Measurements from ENCODE around the gene TRIO.

Gene TRIO

DNA sequence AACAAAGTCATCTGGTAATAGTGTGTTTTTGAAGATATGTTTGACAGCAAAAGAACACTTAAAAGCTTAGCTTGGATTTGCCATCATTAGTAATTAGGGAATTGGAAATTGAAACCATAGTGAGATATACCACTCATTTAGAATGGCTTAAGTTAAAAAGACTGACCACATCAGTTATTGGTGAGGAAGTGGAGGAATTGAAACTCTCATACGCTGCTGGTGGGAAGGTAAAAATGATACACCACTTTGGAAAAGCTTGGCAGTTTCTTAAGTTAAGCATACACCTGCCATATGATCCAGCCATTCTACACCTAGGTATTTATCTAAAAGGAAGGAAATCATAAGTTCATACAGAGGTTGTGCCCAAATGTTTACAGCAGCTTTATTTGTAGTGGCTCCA lies 213.2 kb downstream of the TRIO start:
- DNase-seq (ENCODE audit: low read depth in 2 of 2): no peak

DNA sequence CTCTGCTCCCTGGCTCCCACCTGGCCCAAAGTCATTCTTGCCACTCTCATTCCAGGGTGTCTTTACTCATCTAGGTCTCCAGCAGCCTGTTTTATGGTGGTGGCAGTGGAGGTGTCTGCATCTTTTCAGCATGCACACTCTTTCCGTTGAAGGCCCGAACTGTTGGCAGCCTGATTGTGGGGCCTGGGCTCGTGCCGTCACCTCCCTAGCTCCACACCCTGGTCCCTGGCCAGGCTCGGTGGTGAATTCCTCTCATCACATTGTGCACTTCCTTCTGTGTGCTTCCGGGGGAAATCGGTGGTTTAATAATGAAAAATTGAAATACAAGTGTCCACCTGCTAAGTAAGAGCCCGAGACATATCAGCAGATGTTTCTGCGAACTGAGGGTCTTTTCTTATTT lies 214.3 kb downstream of the TRIO start:
- DNase-seq (ENCODE audit: low read depth in 2 of 2): no peak

DNA sequence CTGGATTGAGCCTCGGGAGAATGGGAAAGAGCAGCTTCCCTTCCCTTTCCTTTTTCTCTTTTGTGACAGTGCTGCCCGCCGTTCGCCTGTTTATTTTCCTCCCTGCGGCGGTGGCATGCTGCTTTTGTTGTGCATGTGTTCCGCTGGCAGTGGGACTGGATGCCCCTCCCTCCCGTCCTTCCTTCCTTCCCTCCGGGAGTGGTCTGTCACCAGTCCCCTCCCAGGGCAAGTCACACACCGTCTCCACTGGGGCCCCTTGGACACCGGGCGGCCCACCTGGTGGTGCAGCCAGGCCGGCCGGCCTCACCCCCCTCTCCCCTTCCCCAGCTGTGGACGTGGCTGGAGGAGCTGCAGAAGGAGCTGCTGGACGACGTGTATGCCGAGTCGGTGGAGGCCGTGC lies 214.7 kb downstream of the TRIO start:
- no peak for DNase-seq (ENCODE audit: low read depth in 2 of 2)

DNA sequence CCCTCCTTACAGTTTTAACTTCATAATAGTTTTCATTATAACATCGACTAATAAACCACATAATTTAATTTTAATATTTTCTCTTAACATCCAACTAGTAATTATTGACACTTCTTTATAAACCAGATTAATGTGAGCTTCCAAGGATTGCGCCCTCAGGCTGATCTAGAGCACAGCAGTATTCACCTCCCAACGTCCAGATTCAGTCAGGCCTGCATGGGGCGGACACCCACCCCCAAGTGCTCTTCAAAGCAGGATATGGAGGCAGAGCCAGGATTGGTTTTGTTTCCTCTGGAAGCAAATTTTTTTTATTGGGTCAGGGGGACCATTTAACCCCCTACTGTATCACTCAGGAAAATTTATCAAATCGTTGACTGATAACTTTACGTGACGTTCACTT lies 215.4 kb downstream of the TRIO start:
- DNase-seq (ENCODE audit: low read depth in 2 of 2): no peak

DNA sequence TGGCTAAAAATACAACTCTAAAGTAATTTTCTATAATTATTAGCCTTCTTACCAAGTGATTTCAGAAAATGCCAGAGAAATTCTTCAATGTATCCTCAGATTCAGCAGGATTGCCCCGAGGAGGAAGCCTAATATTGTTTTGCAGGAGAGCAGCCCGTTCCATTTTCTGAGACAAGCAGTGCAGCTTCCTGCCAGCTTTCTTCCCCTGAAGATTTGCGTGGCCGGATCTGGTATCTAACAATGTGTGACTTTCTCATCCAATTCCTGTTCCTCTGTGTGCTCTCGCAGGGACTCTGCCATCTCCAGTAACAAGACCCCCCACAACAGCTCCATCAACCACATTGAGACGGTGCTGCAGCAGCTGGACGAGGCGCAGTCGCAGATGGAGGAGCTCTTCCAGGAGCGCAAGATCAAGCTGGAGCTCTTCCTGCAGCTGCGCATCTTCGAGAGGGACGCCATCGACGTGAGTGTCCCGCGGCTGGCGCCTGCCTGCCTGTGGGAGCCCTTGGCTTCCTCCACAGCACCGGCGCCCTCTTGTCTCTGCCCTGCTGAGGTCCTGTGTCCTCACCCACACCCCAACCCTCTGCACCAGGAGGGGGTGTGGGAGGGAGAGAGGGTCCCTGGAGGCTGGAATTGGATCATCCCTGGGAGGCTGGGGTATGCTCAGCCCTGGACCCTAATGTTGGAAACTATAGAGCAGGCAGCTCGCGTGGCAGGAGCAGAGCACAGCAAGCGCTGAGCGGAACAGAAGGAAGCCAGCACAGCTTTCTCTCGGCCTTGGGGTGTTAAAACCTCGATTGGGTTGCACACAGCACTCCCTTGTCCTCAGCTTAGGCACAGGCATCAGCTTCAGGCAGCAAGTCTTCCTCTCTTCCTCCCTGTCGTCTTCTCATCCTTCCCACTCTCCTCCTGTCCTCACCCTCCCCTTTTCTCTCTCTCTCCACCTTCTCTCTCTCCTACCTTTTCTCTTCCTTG lies 216.2 kb downstream of the TRIO start:
- DNase-seq (ENCODE audit: low read depth in 2 of 2): no peak

DNA sequence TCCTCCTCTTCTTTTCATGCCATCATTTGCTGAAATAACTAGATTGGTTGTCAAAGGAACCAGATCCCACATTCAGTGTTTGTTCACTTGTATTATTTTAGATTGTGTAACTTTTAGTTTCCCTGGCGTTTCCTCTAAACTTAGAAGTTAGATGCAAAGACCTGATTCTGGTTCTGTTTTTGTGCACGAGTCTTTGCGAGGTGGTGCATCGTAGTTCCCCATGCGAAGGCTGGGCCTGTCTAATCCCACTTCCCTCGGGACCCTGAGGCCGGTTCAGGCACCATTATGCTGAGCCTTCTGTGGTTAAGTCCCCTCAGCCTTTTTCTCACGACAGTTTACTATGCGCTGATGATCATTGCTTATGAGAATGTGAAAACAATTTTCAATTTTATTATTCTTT lies 219.3 kb downstream of the TRIO start:
- DNase-seq (ENCODE audit: low read depth in 2 of 2): no peak

DNA sequence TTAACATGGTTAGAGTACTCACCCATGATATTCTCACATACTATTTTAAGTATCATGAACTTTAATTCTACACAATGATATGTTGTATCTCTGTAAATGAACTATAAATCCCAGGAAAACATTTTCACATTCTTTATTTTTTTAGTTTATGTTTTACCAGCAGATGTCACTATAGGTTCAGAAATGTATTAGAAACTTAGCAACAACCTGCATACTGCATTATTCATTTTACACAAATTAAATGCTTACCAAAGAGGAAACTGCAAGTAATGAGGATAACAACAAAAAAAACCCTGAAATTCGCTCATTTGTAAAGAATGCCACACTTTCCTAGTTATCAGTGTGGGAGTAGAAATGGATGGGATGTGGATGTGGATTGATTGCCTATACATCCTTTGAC lies 221.0 kb downstream of the TRIO start:
- no peak for DNase-seq (ENCODE audit: low read depth in 2 of 2)

DNA sequence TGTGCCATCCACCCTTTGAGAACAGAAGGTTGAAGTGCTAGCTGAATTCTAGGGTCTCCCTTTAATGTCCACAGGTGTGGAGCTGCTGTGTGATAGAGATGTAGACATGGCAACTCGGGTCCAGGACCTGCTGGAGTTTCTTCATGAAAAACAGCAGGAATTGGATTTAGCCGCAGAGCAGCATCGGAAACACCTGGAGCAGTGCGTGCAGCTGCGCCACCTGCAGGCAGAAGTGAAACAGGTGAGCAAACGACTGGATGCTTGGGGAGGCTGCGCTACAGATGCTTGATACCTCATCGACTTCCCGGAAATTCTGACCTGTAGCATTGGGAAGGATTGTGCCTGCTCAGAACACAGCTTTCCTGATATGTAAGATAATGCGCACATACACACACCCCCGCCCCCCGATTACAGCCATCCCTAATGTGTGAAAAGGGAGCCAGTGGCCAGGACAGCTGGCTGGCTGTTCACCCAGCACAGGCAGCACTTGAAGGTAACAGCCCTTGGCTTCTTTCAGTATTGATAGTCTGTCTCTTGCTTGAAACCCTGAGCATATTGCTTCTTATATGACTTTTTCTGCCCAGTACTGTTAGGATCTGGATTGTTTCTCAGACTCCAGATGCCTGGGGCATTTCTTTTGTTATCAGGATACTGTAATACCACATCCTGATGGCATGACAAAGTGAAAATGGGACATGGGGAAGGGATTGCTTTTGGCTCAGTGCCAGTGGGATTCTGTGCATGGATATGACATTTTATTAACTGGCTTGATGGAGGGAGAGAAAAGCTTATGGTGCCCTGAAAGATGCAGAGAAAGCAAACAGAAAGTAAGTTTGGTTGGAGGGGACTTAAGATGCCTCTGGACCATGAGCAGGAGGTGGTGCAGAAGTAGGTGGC lies 221.7 kb downstream of the TRIO start:
- DNase-seq (ENCODE audit: low read depth in 2 of 2): no peak

DNA sequence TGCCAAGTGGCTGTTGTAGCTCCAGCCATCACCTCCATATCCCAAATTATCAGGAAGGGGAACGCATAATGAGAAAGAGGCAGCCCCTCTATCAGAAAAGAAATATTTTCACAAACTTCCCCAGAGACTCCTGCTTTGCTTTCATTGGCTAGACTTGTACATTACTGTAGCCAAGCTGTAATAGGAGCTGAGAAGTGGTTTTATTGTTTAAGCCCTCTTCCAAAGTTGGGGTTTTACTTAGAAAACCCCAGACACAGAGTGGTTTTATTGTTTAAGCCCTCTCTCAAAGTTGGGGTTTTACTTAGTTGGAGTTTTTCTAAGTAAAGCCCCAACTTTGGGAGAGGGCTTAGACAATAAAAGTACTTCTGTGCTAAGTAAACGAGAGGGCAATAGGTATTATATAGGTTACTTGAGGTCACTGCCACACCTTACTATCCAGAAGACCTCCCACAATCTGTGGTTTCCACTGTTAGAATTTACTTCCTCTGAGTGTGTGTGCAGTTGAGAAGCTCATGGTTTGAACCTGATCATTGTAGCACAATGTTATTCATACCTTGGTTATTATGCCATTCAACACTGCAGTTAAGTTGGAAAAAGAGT lies 222.8 kb downstream of the TRIO start:
- DNase-seq (ENCODE audit: low read depth in 2 of 2): no peak

DNA sequence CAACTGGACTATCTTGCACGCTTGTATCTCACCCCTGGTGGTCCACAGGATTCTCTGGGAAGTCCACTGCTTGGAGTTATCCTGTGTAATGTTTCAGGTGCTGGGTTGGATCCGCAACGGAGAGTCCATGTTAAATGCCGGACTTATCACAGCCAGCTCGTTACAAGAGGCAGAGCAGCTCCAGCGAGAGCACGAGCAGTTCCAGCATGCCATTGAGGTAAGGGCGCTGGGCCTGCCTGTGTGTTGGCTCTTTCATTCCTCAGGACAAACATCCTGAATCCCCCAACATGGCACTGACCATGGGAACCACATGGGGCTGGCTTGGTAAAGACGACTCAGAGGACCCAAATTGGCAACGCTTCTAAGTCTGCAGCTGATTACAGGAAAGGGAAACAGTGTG lies 223.6 kb downstream of the TRIO start:
- DNase-seq (ENCODE audit: low read depth in 2 of 2): no peak

DNA sequence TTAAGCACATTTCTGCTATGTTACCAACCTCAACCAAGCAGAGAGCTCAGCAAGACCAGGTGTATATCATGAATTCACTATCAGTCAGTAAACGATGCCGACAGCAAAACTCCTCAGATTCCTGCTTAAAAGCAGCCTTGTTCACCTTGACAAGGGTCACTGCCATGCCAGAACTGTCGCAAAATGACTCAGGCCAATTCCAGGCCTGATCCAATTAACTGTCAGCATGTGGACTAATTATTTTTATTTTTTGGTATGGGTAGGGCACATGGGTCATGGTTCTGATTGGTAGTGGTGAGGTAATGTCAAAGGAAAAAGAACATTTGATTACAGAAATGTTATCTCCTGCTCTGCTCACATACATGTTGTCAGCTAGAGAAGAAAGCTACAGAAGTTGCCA lies 224.2 kb downstream of the TRIO start:
- DNase-seq (ENCODE audit: low read depth in 2 of 2): no peak

DNA sequence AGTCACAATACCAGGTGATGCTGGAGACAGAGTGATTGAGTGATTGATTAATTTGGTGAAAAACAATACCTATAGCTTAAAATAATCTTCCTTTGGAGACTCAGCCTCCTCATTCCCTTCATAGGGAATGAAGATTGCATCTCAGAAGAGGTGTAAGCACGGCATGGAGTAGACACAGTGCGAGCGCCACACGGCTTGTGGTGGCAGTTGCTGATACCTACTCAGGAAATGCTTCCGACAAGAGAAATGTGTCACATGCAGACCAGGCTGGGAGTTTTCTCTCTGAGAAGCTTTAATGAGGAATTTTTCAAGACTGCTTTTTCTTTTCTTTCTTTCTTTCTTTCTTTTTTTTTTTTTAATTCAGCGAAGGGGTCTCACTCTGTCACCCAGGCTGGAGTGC lies 226.6 kb downstream of the TRIO start:
- no peak for DNase-seq (ENCODE audit: low read depth in 2 of 2)

DNA sequence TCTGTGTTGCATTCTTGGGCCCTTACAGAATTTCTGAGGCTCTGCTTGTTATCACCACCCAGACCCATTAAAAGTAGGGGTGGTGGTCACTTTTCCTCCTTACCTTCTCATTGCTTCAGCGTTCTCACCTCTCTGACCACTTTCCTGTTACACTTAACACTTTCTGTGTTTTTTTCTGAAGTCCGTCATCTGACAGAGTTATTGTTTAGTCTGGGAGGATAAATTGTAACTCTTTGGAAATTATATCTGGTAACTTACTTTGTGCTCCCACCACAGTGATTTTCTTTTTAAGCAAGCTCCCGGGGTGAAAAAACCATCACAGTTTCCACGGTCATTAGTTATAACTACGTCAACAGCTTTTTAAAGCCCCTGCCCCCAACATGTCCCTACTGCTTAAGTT lies 227.2 kb downstream of the TRIO start:
- DNase-seq (ENCODE audit: low read depth in 2 of 2): no peak

DNA sequence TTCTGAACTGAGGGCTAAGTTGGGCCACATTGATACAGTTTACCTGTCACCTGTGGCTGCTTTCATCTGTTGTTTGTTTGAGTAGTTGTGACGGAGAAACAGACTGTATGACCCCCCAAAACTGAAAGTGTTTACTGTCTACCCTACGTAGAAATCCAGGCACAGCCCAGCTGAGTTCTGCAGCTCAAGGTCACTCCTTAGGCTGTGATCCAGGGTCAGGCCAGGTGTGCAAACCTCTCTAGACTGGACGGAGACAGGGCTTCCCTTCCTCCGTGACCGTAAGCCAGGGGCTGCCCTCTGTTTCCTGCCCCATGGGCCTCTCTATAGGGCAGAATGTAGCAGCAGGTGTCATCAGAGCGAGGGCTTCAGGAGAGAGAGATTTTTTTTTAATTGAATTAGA lies 230.5 kb downstream of the TRIO start:
- no peak for DNase-seq (ENCODE audit: low read depth in 2 of 2)

DNA sequence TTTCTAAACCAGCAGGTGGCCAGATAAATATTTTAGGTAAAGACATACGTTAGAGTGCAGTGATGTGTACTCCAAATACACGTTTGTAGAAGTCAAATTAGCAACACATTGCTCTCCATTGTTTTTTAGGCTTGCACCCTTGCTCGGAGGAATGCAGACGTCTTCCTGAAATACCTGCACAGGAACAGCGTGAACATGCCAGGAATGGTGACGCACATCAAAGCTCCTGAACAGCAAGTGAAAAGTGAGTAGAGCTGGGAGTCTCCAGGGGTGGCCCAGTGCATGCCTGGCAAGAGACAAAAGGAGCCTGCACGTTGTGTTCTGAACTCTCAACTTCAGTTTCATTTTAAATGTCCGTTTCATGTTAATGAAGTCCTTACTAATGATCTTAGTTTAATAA lies 231.0 kb downstream of the TRIO start:
- no peak for DNase-seq (ENCODE audit: low read depth in 2 of 2)

DNA sequence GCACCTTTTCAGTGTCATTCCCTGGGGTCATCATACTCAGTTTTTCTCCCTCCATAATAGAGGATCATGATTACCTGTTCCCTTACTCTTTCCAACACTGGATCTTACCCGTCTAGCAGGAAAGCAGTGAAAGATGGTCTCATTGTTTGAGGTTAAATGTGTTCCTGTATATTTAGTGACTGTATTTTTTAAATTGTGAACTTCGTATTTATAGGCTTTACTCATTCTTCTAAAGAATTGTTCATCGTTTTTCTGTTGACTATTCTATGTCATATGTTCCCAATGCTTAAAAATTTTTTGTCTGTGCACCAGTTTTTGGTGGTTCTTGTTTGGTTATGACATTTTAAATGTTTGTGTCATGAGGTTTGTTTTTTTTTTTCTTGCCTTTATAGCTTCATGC lies 233.6 kb downstream of the TRIO start:
- DNase-seq (ENCODE audit: low read depth in 2 of 2): no peak

DNA sequence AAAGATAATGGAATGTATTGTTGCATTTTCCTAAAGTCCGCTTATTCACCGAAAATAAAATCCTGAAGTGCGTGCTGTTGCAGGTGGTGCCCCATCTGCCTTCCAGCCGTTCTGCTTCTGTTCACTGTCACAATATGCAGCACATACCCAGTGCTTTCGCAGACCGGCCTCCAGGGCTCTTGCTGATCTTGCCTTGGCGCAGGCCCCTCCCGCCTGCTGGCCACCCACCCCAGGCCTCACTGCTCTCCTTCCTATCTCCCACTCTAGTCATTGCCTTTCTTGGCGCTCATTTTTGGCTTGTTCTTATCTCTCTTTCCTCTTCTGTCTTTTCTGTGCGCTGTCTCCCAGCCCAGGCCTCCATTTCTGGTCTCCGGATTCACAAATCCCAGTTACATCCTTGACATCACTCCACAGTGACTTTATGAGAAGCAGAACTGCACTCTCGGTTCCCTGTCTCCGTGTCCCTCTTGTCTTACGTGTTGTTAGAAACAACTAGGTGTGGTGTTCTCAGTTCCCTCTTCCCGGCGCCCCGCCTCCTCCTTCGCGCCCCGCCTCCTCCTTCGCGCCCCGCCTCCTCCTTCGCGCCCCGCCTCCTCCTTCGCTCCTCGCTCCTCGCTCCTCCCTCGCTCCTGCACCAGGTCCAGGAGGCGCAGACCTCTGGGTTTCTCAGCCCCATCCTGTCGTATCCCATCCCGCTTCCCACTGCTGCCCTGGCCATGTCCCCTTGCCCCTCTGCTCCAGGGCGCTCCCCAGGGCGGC lies 236.8 kb downstream of the TRIO start:
- DNase-seq (ENCODE audit: low read depth in 2 of 2): no peak

DNA sequence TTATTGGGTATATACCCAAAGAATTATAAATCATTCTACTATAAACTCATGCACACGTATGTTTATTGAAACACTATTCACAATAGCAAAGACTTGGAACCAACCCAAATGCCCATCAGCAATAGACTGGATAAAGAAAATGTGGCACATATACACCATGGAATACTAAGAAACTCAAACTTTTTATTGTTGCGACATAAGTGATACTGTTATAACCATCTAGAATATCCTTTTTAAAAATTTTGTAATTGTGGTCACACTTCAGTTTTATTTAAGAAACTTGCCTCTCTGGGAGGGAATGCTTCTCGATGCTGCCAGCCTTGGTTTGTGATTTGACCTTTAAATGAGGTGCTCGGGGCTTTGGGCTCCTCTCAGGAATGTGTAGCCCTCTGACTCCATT lies 237.6 kb downstream of the TRIO start:
- DNase-seq (ENCODE audit: low read depth in 2 of 2): no peak

DNA sequence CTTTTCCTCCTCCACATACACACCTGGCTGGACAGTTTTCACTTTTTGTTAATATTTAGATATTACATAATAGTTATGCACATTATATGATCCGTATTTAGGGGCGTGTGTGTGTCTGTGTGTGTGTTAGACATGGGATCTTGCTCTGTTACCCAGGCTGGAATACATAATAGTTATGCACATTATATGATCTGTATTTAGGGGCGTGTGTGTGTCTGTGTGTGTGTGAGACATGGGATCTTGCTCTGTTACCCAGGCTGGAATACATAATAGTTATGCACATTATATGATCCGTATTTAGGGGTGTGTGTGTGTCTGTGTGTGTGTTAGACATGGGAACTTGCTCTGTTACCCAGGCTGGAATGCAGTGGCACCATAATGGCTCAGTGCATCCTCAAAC lies 239.5 kb downstream of the TRIO start:
- no peak for DNase-seq (ENCODE audit: low read depth in 2 of 2)

DNA sequence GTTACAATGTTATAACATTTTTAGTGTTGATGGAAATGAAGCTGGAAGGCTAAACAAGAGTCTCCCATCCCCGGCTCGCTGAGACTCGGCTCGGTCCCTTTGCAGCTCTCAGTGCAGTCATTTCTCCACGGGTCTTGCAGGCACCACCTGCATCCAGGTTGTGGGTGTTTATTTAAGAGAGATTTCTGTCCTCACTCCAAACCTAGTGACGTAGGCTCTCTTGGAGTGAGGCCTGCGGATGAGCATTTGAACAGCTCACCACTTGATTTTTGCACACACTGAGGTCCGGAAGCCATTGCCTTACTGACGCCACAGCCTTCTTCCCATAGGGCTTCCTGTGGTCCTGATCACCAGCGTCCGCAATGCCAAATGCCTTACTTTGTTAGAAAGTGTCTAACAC lies 240.8 kb downstream of the TRIO start:
- no peak for DNase-seq (ENCODE audit: low read depth in 2 of 2)

DNA sequence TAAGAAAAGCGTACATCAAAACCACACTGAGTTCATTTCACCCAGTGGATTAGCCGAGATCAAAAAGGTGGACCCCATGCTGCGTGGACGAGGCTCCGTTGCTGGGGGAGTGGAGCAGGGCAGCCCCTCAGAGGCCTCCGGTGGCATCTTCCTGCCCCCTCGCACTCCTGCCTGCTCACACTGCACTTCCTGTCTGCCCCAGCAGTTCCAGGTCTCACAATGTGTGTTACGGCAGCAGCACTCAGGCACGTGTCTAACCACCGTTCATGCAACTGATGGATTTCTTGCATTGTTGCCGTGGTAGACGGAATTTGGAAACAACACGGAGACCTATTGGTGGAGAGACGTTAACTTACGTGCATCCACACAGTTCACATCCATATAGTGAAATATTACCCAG lies 241.9 kb downstream of the TRIO start:
- DNase-seq (ENCODE audit: low read depth in 2 of 2): no peak

Data from stimulated activated CD4-positive, alpha-beta T cell treated with anti-CD3 and anti-CD28 coated beads, Interleukin-1b, Interleukin-23, amount 100 ng/mL, for 4 hours (primary cell).